Germinal center (tissue), 1 donor: ENCODE measurements around the gene INPP5A.
A peak's percentile ranks its signal among the peaks of the same experiment; 100 is the strongest.
"Not testable (repeated sequence)": the region's sequence is repeated elsewhere in the genome, so short reads cannot be mapped to it uniquely, and the experiment has no call there.

ENCODE experiments used
- DNase-seq: peaks from one replicate; pipeline ENCODE4 v3.0.0; 2012; ENCODE audit warnings: mixed read lengths, low spot score

The INPP5A gene

DNA sequence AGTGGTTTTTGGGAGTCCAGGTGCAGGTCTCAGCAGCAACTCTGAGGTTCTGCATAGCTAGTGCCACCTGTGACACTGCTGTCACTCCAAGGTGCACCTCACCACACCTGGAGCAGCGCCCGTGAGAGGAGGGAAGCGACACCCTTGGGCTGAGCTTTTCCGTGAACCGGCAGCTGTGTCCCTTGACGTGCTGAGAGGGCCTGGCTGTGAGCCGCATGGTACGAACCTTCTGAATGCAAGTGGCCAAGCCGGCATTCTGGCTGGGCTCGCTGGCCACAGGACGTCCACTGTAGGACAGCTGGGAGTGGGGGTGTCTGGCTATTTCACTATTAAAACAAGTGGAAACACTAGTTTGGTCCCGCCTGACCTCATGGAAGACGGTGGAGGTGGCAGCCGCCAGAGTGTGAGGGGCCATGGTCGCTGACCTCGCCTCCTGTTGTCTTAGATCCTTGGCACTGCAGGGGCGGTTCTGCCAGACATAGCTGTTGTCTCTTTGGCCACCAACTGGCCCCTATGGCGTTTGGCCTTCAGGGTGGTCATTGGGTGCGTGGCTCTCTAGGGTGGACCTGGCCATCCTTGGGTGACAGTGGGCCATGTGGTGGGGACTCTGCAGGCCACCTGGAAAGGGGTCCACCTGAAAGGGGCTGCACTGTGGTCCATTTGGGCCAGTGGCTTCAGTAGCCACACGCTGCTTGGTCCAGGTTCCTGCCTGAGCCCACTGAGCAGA lies 12.9 kb downstream of the INPP5A start:
- peak; percentile 11 for DNase-seq

DNA sequence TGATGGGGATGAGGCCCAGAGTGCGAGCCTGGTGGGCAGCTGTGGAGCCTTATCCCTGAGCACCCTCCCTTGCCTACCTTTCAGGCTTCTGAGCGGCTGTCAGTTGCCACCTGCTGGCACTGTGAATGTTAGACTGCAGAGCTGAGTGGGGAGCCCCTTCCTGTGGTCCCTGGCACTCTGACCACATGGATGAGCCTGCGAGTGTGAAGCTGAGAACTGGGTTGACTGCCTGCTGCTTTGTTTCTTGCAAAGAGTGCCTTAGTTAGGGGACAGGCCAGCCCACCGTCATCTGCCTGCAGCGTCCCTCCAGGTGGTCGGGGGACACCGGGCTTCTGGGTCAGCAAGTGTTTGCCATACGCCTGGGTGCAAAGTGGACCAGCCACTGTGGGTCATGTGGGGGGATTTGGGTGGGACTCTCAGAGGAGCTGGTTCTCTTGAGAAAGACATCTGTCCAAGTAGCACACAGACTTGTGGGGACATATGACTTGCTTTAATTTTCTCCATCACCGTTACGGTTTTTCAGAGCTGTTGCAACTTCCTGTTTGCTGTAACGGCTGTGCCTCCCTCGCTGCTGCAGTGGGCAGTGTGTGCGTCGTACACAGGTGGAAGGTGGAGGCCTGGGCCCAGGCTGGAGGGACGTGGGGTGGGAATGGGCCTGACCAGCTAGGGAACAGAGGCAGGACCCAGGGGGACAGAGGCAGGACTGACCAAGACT lies 13.7 kb downstream of the INPP5A start:
- DNase-seq = peak; percentile 50

- no peak for DNase-seq
Observed at GRCh38 chr10:132551808-132552130, 14.2 kb downstream of the INPP5A start.

- DNase-seq = not testable (repeated sequence)
Observed at GRCh38 chr10:132552635-132553034, 15.0 kb downstream of the INPP5A start.

GRCh38 chr10:132553568-132553967 lies 16.0 kb downstream of the INPP5A start:
- DNase-seq = not testable (repeated sequence)

DNA sequence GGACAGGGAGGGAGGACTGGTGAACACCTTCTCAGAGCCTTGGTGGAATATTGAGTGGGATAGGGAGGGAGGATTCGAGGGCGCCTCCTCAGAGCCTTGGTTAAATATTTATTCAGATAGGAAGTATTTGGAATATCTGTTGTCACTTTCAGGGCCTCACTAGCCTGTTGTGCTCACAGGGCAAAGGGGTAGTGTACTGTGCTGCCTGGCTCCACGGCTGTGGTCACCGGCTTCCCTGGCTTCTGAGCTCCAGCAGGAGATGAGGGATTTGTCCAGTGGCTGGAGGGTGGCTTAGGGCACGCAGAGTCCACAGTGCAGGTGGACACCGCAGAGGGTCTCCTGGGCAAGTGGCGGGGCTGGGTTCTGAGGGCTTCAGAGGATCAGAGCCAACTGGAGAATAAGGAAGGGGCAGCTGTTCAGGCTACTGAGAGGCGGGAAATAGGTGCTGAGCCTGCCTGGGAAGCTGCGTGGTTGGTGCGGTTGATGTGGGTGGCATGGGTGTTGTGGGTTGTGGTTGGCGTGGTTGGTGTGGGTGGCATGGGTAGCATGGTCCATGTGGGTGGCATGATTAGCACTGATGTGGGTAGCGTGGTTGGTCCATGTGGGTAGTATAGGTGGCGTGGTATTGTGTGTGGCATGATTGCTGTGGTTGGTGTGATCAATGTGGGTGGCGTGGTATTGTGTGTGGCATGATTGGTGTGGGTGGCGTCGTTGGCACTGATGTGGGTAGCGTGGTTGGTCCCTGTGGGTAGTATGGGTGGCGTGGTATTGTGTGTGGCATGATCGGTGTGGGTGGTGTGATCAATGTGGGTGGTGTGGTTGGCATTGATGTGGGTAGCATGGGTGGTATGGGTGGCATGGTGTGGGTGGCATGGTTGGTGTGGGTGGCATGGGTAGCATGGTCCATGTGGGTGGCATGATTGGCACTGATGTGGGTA lies 16.7 kb downstream of the INPP5A start:
- DNase-seq = no peak

DNA sequence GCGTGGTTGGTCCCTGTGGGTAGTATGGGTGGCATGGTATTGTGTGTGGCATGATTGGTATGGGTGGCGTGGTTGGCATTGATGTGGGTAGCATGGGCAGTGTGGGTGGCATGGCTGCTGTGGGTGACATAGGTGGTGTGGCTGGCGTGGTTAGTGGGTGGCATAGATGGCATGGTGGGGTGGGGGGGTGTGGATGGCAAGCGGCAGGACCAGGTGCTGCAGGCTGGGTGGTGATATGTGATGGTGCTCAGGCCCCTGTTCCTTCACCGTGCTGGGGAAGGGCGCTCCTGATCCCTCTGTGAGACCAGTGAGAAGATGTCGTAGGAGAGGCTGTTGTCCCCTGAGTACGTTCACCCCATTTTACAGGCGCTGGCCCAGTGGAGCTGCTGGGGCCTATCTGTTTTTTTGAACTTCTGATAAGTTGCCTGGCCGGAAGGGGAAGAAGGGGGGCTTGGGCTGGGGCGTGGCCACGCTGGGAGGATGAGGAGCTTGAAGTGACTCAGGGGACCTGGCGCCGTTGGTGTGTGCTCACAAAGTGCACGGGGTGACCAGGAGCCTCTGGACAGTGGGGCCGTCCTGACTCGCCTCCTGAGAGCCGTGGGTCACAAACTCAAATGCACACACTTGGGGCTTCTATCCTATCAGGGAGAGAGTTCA lies 17.5 kb downstream of the INPP5A start:
- peak; percentile 65 for DNase-seq

GRCh38 chr10:132555648-132556575 lies 18.3 kb downstream of the INPP5A start:
- peak; percentile 63 for DNase-seq

DNA sequence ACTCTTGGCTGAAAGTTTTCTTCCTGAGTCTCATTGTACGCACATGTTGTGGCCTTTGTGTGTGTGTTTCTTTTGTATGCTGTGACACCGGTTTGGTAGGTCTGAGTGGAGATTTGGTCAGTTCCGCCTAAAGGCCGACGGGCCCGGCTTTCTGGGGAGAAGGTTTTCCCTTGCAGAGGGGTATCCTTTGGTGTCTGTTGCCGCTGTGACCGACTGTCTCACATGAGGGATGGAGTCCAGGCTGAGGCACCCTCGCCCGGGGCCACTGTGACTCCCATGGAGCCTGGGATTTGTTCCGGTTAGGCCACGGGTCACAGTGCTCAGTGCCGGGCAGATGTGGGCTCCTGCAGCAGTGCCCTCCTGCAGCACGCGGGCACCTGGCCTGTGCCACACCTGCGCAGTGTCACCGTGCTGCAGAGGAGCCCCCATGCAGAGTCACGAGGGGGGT lies 19.4 kb downstream of the INPP5A start:
- no peak for DNase-seq

DNA sequence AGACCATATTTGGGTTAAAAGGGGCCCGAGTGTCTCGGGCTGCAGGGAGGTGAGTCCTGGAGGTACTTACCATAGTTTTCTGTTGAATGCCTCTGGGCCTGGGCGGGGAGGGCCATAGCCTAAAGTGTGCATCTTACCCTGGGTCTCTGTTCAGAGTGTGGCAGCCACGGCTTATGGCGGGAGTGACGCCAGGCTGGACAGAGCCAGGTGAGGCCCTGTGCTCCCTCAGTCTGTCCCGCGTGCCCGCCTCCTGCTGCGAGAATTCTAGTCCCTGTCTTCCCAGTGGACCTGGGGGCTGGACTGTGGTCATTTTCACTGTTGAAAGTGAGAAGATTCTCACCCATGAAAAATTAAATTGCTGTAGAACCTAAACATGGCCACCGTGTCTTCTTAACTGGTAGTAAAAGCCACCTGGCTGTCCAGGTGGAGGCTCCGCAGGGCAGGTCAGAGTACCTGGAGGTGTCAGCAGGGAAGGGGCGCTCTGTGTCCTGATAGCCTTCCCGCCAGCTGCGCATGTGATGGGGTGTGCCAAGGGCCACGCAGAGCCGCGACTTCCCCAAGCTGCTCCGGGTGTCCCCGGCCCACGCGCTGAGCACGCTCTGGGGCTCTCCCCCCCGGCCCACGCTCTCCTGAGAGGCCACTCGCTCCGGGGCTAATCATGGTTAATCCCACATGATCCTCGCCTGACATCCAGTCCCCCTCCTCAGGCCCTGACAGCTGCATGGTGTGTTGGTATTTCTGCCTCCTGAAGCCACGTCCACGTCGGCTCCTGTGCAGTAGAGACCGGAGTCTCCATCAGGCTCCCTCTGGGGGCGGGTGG lies 20.3 kb downstream of the INPP5A start:
- no peak for DNase-seq

- no peak for DNase-seq
Observed at GRCh38 chr10:132558516-132559413, 21.2 kb downstream of the INPP5A start.

- no peak for DNase-seq
Observed at GRCh38 chr10:132559538-132559937, 22.0 kb downstream of the INPP5A start.

- DNase-seq = peak; percentile 64
Observed at GRCh38 chr10:132560241-132560731, 22.7 kb downstream of the INPP5A start.

- DNase-seq = no peak
Observed at GRCh38 chr10:132562177-132562915, 24.8 kb downstream of the INPP5A start.

- DNase-seq = no peak
Observed at GRCh38 chr10:132562916-132563456, 25.4 kb downstream of the INPP5A start.

DNA sequence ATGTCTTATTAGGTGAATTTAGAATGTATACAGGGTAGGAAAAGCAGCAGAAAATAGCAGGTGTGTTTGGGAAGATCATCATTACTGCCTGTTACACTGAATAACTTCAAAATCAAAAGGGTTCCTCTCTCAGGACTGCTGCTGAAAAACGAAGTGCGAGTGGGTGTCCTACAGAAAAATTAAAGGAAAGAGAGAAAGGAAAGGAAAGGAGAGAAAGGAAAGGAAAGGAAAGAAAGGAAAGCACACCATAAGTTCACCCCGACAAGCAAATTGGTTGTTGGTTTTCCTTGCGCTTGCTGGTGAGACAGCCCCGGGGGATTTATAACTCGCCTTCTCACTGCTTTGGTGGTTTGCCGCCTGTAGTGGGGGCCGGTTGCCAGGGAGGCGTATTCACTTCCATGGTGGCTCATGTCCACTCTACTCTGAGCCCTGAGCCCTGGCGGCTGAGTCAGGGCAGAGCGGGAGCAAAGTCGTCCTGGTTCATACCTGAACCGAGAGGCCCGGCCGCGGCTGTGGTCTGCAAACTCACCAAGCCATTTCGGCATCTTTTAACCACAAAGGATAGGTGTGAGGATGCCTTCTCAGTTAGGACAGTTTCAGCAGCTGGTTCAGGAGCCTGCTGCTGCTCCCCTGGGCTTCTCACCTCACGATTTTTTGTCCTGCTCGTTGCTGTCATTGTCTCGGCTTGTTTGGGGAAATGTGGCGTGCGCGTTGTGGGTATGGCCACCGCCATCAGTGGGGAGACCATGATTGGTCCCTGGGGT lies 26.1 kb downstream of the INPP5A start:
- DNase-seq = no peak

DNA sequence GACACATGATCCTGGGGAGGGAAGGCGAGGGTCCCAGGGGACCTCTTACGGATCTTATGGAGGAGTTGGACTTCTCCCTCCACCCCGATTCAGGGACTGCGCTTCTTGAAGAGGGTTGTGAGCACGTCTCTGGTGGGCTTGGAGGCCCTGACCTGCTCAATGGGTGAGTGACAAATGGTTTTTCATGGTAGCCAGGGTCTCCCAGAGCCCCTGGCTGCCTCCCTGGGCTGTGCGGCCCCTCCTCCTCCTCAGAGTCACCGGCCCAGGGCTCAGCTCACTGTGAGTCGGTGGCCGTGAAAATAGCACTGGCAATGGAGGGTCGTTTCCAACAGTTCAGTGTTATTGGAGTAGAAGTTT lies 26.6 kb downstream of the INPP5A start:
- DNase-seq = no peak
